ENCODE data around the gene TMEM8B.

Gene TMEM8B

GRCh38 chr9:35812025-35812602 lies 16.9 kb upstream of the TMEM8B start, which contains the start of gene SPAG8:
Gene SPAG8, minus strand, starts transcription at chr9:35812262. Its CDS starts 115 bp downstream, at chr9:35812147.
- peak; percentile 91 to 92 for DNase-seq

GRCh38 chr9:35813434-35814105 lies 15.5 kb upstream of the TMEM8B start:
- DNase-seq: no peak

GRCh38 chr9:35814106-35814840 lies 14.8 kb upstream of the TMEM8B start:
- DNase-seq: peak; percentile 37 to 69

- DNase-seq: peak; percentile 95 to 100
Measured at GRCh38 chr9:35814841-35815543, 14.0 kb upstream of the TMEM8B start, which contains the start of gene HINT2. Gene HINT2, minus strand, starts transcription at chr9:35815042. Its CDS starts 63 bp downstream, at chr9:35814979.

GRCh38 chr9:35816708-35817107 lies 12.3 kb upstream of the TMEM8B start:
- no peak for DNase-seq

GRCh38 chr9:35818341-35818740 lies 10.7 kb upstream of the TMEM8B start:
- no peak for DNase-seq

GRCh38 chr9:35820076-35820475 lies 9.0 kb upstream of the TMEM8B start:
- no peak for DNase-seq

GRCh38 chr9:35822926-35823325 lies 6.1 kb upstream of the TMEM8B start:
- no peak for DNase-seq

- peak; percentile 18 to 47 for DNase-seq
Measured at GRCh38 chr9:35826071-35826701, 2.8 kb upstream of the TMEM8B start.

- DNase-seq: no peak
Measured at GRCh38 chr9:35827486-35827885, 1.5 kb upstream of the TMEM8B start.

GRCh38 chr9:35828716-35829083 lies 328 bp upstream of the TMEM8B start, which contains the start of gene FAM221B:
Gene FAM221B, minus strand, starts transcription at chr9:35828732. Its CDS starts 2,571 bp downstream, at chr9:35826161.
- DNase-seq: no peak

GRCh38 chr9:35829764-35830096 lies 702 bp downstream of the TMEM8B start:
- DNase-seq: no peak

GRCh38 chr9:35831040-35831439 lies 2.0 kb downstream of the TMEM8B start:
- no peak for DNase-seq

GRCh38 chr9:35832814-35833213 lies 3.8 kb downstream of the TMEM8B start:
- no peak for DNase-seq

GRCh38 chr9:35834260-35835215 lies 5.5 kb downstream of the TMEM8B start:
- DNase-seq: no peak

GRCh38 chr9:35835216-35835632 lies 6.2 kb downstream of the TMEM8B start:
- DNase-seq: no peak

- no peak for DNase-seq
Measured at GRCh38 chr9:35835766-35836165, 6.7 kb downstream of the TMEM8B start.

- DNase-seq: no peak
Measured at GRCh38 chr9:35836595-35836994, 7.6 kb downstream of the TMEM8B start.

- DNase-seq: no peak
Measured at GRCh38 chr9:35839926-35840325, 10.9 kb downstream of the TMEM8B start.

- DNase-seq: no peak
Measured at GRCh38 chr9:35840881-35841644, 12.0 kb downstream of the TMEM8B start.

GRCh38 chr9:35841645-35841900 lies 12.5 kb downstream of the TMEM8B start:
- DNase-seq: no peak
